HG03196 (cell line): ENCODE measurements around the gene TMEM130.
A peak's percentile ranks its signal among the peaks of the same experiment; 100 is the strongest.

ENCODE experiments used
- ATAC-seq: cut with Tn5 transposase; IDR thresholded peaks from one replicate; pipeline ENCODE4 v1.9.1; 2021; ENCODE audit not compliant: unreplicated experiment

Gene TMEM130, protein sequence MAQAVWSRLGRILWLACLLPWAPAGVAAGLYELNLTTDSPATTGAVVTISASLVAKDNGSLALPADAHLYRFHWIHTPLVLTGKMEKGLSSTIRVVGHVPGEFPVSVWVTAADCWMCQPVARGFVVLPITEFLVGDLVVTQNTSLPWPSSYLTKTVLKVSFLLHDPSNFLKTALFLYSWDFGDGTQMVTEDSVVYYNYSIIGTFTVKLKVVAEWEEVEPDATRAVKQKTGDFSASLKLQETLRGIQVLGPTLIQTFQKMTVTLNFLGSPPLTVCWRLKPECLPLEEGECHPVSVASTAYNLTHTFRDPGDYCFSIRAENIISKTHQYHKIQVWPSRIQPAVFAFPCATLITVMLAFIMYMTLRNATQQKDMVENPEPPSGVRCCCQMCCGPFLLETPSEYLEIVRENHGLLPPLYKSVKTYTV

GRCh38 chr7:98869597-98870120, at the start of gene TMEM130:
Gene TMEM130, minus strand, starts transcription at chr7:98870014. Its CDS starts 153 bp downstream, at chr7:98869861.
- ATAC-seq, result no peak

DNA sequence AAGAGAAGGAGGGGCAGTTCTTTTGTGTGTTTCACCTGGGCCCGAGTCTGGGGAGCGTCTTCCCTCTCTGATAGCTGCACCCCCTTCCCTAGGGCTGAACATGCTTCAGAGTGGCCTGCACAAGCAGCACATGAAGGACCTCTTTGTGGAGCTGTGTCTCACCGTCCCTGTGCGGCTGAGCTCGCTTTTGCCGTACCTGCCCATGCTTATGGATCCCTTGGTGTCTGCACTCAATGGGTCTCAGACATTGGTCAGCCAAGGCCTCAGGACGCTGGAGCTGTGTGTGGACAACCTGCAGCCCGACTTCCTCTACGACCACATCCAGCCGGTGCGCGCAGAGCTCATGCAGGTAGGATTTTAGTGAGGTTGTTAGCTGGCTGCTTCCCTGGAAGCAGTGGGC, 47.5 kb upstream of the TMEM130 start:
- no peak for ATAC-seq

DNA sequence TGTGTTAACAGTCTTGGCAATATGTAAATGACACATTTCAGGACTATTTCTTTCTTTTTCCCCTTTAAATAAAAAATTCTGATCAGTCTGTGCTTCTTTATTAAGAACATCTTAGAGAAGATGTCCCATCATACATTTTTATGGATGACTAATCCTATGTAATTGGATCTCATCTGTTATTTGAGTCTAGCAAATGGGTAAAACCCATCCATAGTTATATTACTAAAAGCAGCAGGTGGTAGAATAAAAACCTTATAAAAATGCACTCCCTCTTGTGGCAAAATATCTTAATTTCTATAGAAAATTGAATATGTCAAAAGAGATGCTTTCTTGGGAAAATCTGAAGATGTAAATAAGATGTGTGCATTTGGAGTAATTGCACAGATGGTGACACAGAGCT, 43.8 kb upstream of the TMEM130 start:
- ATAC-seq, result no peak

- no peak for ATAC-seq
Observed at GRCh38 chr7:98913026-98913425, 43.2 kb upstream of the TMEM130 start.

DNA sequence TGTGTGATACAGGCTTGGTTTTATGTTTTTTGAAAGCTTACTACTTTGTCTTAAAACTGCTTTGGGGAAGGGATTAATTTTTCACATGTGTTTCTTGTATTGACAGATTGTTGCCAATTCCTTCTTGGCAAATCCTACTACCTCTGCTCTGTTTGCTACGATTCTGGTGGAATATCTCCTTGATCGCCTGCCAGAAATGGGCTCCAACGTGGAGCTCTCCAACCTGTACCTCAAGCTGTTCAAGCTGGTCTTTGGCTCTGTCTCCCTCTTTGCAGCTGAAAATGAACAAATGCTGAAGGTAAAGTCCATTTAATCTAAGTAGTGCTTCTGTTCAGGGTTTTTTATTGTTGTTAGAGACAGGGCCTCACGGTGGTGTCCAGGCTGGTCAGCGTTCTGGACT, 42.1 kb upstream of the TMEM130 start:
- ATAC-seq, result no peak

DNA sequence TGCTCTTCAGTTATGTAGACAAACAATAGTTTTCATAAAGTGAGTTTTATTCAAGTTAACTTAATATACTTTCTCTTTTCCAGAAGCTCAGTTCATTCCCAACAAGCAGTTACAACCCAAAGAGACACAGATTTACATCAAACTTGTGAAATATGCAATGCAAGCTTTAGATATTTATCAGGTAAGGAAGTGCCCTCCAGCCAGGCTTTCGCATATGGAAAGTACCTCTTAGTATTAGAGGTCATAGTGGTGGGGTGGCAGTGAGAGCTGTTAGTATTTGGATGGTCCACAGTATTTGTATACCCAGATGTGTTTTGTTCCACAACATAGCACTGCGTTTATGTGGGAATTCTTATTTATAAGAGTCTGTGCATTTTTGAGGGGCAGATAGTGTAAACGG, 40.6 kb upstream of the TMEM130 start:
- ATAC-seq, result no peak

- no peak for ATAC-seq
Observed at GRCh38 chr7:98909487-98909886, 39.7 kb upstream of the TMEM130 start.

- ATAC-seq, result no peak
Observed at GRCh38 chr7:98908585-98908984, 38.8 kb upstream of the TMEM130 start.

DNA sequence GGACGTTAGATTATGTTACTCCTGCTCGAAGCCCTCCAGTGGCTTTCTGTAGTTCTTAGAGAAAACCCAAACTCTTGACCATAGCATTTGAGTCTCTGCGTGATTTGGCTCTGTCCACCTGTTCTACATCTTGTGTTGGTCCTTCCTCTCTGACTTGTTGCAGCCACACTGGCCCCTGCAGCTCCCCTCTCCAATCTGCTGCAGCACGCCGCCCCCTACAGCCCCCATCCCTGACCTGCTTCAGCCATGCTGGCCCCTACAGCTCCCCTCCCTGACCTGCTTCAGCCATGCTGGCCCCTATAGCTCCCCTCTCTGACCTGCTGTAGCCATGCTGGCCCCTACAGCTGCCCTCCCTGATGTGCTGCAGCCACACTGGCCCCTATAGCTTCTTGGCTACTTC, 37.8 kb upstream of the TMEM130 start:
- ATAC-seq, result no peak

DNA sequence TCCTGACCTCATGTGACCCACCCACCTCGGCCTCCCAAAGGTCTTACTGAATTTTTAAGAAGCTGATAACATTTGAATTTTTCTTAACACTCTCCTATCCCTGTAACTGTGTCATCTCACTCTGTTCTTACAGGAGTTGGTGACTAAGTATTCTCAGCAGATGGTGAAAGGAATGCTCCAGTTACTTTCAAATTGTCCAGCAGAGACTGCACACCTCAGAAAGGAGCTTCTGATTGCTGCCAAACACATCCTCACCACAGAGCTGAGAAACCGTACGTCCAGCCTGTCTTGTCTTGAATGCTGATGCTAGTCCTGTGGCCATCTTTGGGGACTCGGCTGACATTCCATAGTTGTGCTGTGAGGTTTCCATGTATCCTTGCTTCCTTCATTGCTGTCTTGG, 33.4 kb upstream of the TMEM130 start:
- no peak for ATAC-seq

- ATAC-seq, result no peak
Observed at GRCh38 chr7:98902523-98902922, 32.7 kb upstream of the TMEM130 start.

- ATAC-seq, result no peak
Observed at GRCh38 chr7:98900815-98901214, 31.0 kb upstream of the TMEM130 start.

DNA sequence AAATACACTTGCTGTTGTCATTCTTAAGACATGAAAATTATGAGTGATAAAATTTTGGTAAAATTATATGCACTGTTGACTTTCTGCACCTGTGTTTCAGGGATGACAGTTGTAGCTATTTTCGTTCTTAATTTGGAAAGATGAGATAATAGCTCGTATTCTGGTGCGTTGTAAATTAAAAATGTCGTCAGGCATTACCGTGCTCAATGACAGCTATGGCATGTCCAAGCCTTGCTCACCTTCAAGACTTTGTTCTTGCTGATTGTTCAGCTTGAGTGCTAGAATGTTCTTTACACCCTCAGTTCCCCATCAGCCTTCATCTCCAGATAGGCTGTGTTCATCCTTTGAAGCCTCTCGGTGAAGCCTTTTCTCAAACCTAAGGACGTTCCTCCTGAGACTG, 30.0 kb upstream of the TMEM130 start:
- ATAC-seq, result no peak

DNA sequence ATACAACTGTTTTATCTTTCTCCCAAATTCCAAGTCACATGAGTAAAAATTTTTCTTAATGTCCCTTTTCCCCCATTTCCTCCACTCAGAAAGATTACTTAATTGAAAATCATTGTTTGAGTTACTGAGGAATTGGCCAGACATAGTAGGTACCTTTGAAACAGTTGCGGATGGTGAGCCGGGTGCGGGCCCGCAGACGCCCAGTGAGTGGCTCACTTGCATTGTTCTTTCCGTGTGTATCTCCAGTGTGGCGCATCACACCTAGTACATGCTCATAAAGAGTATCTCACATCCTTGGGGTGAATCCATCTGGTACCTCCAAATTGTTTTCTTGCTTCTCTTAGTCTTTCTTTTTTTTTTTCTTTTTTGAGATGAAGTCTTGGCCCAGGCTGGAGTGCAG, 22.8 kb upstream of the TMEM130 start:
- ATAC-seq, result no peak

DNA sequence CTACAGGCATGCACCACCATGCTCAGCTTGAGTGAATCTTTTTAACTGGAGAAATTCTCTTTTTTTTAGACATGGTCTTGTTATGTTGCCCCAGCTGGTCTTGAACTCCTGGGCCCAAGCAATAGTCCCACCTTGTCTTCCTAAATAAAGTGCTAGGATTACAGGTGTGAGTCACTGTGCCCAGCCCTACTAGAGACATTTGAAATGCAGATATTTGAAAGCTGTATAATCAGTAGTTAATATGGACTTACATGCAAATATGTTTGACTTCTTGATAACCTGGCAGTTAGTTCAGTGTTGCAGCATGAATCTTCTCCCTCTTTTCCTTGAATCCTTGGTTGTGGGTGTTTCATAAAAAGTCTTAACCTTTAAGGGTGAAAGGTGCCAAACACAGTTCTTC, 17.2 kb upstream of the TMEM130 start:
- ATAC-seq, result no peak

- ATAC-seq, result no peak
Observed at GRCh38 chr7:98884416-98884815, 14.6 kb upstream of the TMEM130 start.

- ATAC-seq, result no peak
Observed at GRCh38 chr7:98881561-98882315, 11.9 kb upstream of the TMEM130 start.

DNA sequence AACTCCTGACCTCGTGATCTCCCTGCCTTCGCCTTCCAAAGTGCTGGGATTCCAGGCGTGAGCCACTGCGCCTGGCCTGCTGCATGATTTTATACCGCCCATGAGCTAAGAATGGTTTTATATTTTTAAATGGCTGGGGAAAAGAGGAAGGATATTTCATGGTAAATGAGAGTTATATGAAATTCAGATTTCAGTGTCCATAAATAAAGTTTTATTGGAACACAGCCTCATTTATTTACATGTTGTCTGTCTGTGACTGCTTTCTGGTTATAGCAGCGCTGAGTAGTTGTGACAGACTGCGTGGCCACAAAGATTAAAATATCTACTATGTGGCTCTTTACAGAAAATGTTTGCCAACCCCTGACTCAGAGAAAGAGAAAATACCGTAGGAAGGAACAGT, 10.7 kb upstream of the TMEM130 start:
- no peak for ATAC-seq

- ATAC-seq, result no peak
Observed at GRCh38 chr7:98879979-98880315, 10.1 kb upstream of the TMEM130 start.

DNA sequence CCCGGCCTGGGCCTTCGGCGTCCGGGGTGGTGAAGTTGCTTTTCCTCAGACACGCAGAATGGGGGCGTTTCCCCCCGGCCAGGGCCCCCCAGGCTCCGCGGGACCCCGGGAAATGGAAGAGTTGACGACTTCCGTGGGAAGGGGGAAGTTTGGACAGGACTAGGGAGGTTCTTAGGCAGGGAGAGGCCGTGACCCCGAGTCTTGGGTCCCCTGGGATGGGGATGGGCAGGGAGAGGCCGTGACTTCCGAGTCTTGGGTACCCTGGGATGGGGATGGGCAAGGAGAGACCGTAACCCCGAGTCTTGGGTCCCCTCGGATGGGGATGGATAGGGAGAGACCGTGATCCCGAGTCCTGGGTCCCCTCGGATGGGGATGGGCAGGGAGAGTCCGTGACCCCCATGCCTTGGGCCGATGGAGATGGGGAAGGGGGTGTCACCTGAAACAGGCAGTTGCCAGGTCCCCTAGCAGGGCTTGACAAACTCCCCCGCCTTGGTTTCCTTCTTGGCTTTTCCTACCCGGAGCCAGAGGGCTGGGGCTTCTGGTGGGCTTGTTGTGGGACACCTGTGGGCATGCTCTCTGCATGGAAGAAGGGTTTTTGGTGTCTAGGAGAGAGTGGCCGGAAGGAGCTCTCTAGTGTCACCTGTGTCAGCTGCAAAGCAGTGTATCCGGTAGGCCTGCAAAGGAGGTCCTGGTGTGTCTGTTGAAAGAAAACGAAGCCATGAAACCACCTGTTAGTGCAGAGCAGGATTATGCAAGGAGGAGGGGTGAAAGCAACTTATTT, 9.6 kb upstream of the TMEM130 start:
- ATAC-seq, result peak; percentile 71

DNA sequence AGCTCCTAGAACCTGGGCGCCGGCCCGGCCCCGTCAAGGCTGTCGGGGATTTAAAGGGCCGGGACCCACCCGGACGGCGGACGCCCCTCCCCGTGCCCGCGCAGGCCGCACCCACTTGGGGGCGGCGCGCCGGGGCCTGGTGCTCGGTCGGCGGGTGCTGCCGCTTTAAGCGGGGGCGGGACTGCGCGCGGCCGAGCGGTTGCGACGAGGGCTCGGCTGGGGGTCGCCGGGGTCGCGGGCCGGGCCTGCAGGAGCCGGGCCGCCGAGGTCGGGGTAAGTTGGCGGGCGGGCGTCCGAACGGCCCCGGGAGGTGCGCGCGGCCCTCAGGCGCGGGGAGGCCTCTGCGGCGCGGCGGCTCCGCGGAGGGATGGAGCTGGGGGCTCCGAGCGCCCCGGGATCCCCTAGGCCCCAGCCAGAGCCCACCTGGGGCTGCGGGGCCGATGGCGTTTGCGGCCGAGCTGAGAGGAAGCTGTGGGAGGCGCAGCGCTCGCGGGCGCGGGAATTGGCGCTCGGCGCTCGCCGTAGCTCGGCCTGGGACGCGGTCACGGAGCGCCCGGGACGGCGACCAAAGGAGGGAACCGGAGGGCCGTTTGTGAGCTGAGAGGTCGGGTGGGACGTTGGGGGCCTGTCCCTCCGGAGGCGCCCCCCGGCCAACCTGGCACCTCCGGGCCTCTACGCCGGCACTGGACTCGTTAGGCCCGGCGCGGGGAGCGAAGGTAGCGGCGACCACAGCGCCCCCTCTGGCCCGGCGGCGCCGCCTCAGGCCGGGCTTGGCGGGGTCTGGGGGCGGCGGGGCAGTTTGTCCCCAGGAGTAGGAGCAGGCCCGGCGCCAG, 8.8 kb upstream of the TMEM130 start, which contains the start of gene TRRAP:
Gene TRRAP (plus strand): TSS at position 168 of the 833 bp plus-strand sequence. CDS start 2,619 bp downstream, outside the sequence.
- ATAC-seq, result peak; percentile 71
